Left lung (tissue), 10 donors: ENCODE data around the gene ZNF407. TPM values are rescaled to one million over a fixed set of nuclear protein-coding genes. Genes with fewer than 3 reads are reported as not detected.
A peak's percentile ranks its signal among the peaks of the same experiment; 100 is the strongest.

Experiments used
- ATAC-seq: fragments of 200-7000 bp; cut with Tn5 transposase; one replicate; pipeline ENCODE4 v1.9.1; 2020; ENCODE audit warnings: moderate library complexity
- DNase-seq, 4 donors: peaks; one replicate each; pipeline ENCODE4 v3.0.0-alpha.2; 2013 to 2020
- H3K27ac ChIP-seq, 2 donors: fragments of 200-600 bp; sonication (generic) in 1 of 2; one replicate each; pipeline versions ENCODE4 v1.5.0 to v1.8.0; 2020 to 2021
- H3K27me3 ChIP-seq, 2 donors: fragments of 200-600 bp; sonication (generic) in 1 of 2; one replicate each; pipeline versions ENCODE4 v1.5.0 to v1.8.0; 2020 to 2021
- H3K36me3 ChIP-seq, 2 donors: fragments of 200-600 bp; sonication (generic) in 1 of 2; one replicate each; pipeline versions ENCODE4 v1.5.0 to v1.8.0; 2020 to 2021
- H3K4me1 ChIP-seq, 2 donors: fragments of 200-600 bp; one replicate each; pipeline ENCODE4 v1.8.0; 2021
- H3K4me3 ChIP-seq, 2 donors: fragments of 200-600 bp; sonication (generic) in 1 of 2; one replicate each; pipeline versions ENCODE4 v1.5.0 to v1.8.0; 2020 to 2021; ENCODE audit warnings: mild to moderate bottlenecking in 1 of 2
- H3K9me3 ChIP-seq, 2 donors: fragments of 200-600 bp; sonication (generic) in 1 of 2; one replicate each; pipeline versions ENCODE4 v1.5.0 to v1.8.0; 2020 to 2021
- CTCF ChIP-seq, 2 donors: fragments of 200-600 bp; sonication (generic) in 1 of 2; IDR thresholded peaks; one replicate each; pipeline versions ENCODE4 v1.5.0 to v1.8.0; 2021; ENCODE audit warnings: antibody characterized with exemption in 2 of 2
- intact Hi-C, 2 donors: fragments of 100-400 bp; cut with DNase I; formaldehyde crosslinking; loops; one replicate each; pipeline versions ENCODE4 v1.11.2 to v1.14.2; 2022
- polyA plus RNA-seq, 6 donors: library from polyadenylated mRNA; unstranded; fragments of 120-200 nt; gene quantifications; one replicate each; pipeline ENCODE4 v1.2.1, GENCODE V29; 2013; ENCODE audit not compliant: insufficient read length in 6 of 6
- total RNA-seq, 2 donors: library from RNA; stranded (reverse); fragmentation: NEBNext Ultra II Directional; extraction: Animal tissue kit (Norgen Biotek cat#: 25700); gene quantifications; one replicate each; pipeline ENCODE4 v1.2.1, GENCODE V29; 2021
- donor health status: DM: no; HTN: yes; CAD: no.
- donor health status: DM: no; HTN: no; CAD: no.

Gene ZNF407
- total and polyA plus RNA-seq, 8 donors, result 10.3 to 16.7 (median 11.3) TPM

GRCh38 chr18:74981476-74981875 is 383.8 kb downstream of the ZNF407 start:
- Histone ChIP-seq H3K4me1 (peaks cover 2 to 18% of the 10 kb centered on the region in 2 donors), H3K36me3 (peaks cover 0 to 14% of the 10 kb centered on the region in 2 donors), H3K4me3 (no peak overlapping the region), H3K27me3 (no peaks in the 10 kb centered on the region), H3K9me3 (no peaks in the 10 kb centered on the region), H3K27ac (no peak overlapping the region)
- DNase-seq (no peak), ATAC-seq (no peak)
- intact Hi-C loops, result no loop called here
- no peak for TF ChIP-seq CTCF (IDR thresholded peaks at IDR 0.05)

- Histone ChIP-seq H3K27ac (peak overlapping the region; percentile 64 to 75), H3K27me3 (no peaks in the 10 kb centered on the region), H3K4me1 (peaks cover 0 to 18% of the 10 kb centered on the region in 2 donors), H3K9me3 (no peaks in the 10 kb centered on the region), H3K4me3 (no peak overlapping the region), H3K36me3 (peaks cover 0 to 14% of the 10 kb centered on the region in 2 donors)
- intact Hi-C loops, result no loop called here
- ATAC-seq (peak; percentile 60), DNase-seq (no peak)
- TF ChIP-seq CTCF (IDR thresholded peaks at IDR 0.05), result no peak
Measured at GRCh38 chr18:74982946-74983635, 385.4 kb downstream of the ZNF407 start.

GRCh38 chr18:74989134-74989533 is 391.5 kb downstream of the ZNF407 start:
- intact Hi-C loops, result no loop called here
- H3K27ac ChIP-seq, result no peak overlapping the region

GRCh38 chr18:74990563-74991081 is 393.0 kb downstream of the ZNF407 start:
- Histone ChIP-seq H3K27me3 (no peaks in the 10 kb centered on the region), H3K9me3 (no peaks in the 10 kb centered on the region), H3K36me3 (no peaks in the 10 kb centered on the region), H3K4me3 (no peak overlapping the region), H3K27ac (peak overlapping the region; percentile 4 to 77), H3K4me1 (peaks cover 0 to 31% of the 10 kb centered on the region in 2 donors)
- intact Hi-C loops, result no loop called here
- peak in 2 of 4 donors; percentile 14 to 30 for DNase-seq
- peak; percentile 47 for ATAC-seq
- no peak for TF ChIP-seq CTCF (IDR thresholded peaks at IDR 0.05)

More at GRCh38 chr18:74989134-74989533, 391.5 kb downstream of the ZNF407 start:
- no peak overlapping the region for H3K4me3 ChIP-seq
- no peaks in the 10 kb centered on the region for H3K9me3 ChIP-seq
- TF ChIP-seq CTCF (IDR thresholded peaks at IDR 0.05), result no peak
- H3K4me1 ChIP-seq, result peaks cover 0 to 19% of the 10 kb centered on the region in 2 donors
- H3K27me3 ChIP-seq, result no peaks in the 10 kb centered on the region
- no peak for DNase-seq
- no peak for ATAC-seq
- H3K36me3 ChIP-seq, result no peaks in the 10 kb centered on the region

GRCh38 chr18:74994502-74995418 is 397.1 kb downstream of the ZNF407 start:
- H3K9me3 ChIP-seq, result no peaks in the 10 kb centered on the region
- H3K27me3 ChIP-seq, result no peaks in the 10 kb centered on the region
- no peak for TF ChIP-seq CTCF (IDR thresholded peaks at IDR 0.05)
- peaks cover 0 to 34% of the 10 kb centered on the region in 2 donors for H3K4me1 ChIP-seq
- H3K36me3 ChIP-seq, result no peaks in the 10 kb centered on the region
- H3K27ac ChIP-seq, result peak overlapping the region; percentile 51 to 72
- no peak for DNase-seq
- no peak overlapping the region for H3K4me3 ChIP-seq
- peak; percentile 74 for ATAC-seq
- intact Hi-C loops, result no loop called here
